GM19043 (cell line): ENCODE measurements around the gene KIF11.
"Not testable (repeated sequence)": the region's sequence is repeated elsewhere in the genome, so short reads cannot be mapped to it uniquely, and the experiment has no call there.

Experiments
- ATAC-seq: cut with Tn5 transposase; IDR thresholded peaks from one replicate; pipeline ENCODE4 v1.9.1; 2021; ENCODE audit warnings: low read depth; ENCODE audit not compliant: unreplicated experiment

KIF11 gene

DNA sequence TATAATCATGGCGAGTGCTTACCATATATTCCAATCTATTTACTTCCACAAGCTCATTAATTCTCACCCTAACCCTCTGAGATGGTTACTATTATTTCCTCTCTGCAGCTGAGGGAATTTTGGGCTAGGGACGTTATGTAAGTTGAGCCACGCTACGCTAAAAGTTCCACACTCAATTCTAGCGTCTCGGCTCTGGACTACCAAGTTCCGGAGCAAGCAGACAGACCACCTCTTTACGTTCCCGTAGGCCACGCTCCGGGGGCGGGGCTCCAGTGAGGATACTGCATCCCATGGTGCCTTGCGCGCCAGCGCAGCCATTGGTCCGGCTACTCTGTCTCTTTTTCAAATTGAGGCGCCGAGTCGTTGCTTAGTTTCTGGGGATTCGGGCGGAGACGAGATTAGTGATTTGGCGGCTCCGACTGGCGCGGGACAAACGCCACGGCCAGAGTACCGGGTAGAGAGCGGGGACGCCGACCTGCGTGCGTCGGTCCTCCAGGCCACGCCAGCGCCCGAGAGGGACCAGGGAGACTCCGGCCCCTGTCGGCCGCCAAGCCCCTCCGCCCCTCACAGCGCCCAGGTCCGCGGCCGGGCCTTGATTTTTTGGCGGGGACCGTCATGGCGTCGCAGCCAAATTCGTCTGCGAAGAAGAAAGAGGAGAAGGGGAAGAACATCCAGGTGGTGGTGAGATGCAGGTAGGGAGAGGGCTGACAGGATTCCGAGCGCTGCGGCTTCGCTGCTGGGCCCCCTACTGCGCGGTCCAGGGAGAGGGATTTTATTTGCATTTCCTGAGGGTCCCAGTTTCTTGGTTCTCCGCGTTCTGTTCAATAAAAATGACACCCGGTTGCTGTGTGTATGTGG, at the start of gene KIF11:
Gene KIF11 (plus strand): TSS at position 370 of the 858 bp plus-strand sequence. CDS start 246 bp downstream, at position 616.
- ATAC-seq, result peak; percentile 61

DNA sequence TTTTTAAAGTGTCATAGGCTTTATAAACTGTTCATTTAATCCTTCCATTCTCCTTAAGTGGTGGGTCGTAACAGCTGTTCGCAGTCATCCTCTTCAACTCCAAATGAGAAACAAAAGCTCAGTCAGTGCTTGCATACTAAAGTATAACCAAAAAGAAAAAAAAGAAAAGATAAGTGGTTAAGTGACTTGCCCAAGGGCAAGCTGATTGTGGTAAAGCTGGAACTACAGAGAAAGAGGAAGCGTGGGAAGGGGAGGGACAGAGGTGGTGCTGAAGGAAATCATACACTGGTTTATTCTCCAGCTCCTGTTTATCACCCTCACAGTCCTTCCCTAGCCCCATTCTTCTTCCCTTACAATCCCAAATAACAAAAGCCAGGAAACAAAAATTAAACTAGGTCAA, 48.6 kb upstream of the KIF11 start:
- no peak for ATAC-seq

DNA sequence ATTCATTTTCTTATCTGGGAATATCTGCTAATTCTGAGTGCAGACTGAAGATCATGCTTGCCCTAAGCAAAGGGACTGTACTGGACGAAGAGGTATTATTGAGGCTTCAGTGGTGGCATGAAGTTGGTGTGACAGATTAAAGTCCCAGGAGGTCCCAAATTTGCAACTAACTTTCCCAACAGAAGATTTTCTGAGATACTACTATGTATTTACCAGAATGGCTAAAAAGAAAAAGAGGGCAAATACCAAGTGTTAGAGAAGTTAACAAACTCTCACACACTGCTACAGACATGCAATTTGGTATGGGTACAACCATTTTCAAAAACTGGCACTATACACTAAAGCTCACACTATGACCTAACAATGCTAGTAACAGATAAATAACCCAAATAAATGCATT, 47.4 kb upstream of the KIF11 start:
- no peak for ATAC-seq

DNA sequence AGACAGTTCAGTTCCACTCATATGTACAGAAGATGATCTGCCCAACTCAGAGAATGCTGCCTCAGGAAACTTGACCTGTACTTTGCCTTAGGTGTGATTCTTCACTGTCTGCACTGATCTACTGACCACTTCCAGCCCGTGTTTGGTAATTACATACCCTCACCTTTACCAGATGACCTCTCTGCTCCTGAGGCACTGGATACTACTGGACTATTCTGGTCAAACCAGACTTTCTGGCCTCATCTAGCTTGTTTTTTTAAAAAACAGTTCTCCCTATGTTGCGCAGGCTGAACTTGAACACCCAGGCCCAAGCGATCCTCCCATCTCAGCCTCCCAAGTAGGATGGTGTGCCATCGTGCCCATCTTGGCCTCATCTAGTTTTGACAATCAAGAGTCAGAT, 45.3 kb upstream of the KIF11 start:
- ATAC-seq, result no peak

DNA sequence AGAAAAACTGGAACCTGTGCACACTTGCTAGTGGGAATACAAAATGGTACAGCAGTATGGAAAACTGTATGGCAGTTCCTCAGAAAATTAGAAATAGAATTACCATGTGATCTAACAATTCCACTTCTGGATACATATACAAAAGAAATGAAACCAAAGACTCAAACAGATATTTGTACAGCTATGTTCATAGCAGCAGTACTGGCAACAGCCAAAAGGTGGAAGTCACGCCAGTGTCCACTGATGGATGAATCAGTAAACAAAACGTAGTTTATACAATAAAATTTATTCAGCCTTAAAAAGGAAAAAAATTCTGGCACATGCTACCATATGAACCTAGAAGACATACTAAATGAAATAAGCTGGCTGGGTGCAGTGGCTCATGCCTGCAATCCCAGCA, 42.0 kb upstream of the KIF11 start:
- ATAC-seq, result no peak

DNA sequence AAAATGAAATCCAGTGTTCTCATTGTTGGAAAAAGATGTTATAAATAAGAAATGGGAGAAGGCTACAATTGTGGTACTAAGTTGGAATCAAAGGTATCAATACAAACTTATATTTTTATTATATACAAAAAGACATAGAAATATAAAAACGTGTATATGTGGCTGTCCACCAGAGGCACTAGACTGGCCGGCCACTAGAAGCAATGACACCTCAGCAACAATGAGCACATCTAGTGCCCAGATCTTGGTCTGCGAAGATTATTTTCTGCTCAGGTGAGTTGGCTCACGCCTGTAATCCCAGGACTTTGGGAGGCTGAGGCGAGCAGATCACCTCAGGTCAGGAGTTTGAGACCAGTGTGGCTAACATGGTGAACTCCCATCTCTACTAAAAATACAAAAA, 40.6 kb upstream of the KIF11 start:
- ATAC-seq, result no peak

DNA sequence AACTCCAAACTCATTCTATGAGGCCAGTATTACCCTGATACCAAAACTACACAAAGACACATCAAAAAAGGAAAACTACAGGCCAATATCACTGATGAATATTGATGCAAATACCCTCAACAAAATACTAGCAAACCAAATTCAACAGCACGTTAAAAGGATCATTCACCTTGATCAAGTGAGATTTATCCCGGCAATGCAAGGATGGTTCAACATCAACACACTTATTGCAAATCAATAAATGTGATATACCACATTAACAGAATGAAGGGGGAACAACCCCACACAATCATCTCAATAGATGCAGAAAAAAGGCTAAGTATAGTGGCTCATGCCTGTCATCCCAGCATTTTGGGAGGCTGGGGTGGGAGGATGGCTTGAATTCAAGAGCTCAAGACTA, 39.0 kb upstream of the KIF11 start:
- no peak for ATAC-seq

DNA sequence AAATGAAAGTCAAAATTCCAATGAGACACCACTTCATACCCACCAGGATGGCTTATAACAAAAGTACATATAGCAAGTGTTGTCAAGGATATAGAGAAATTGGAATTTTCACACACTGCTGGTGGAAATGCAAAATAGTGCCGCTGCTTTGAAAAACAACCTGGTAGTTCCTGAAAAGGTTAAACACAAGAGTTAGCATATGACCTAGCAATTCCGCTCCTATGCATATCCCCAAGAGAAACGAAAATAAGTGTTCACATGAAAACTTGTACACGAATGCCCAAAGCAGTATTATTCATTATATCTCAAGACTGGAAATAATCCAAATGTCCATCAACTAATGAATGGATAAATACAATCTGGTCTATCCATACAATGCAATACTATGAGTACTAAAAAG, 33.9 kb upstream of the KIF11 start:
- ATAC-seq, result no peak

DNA sequence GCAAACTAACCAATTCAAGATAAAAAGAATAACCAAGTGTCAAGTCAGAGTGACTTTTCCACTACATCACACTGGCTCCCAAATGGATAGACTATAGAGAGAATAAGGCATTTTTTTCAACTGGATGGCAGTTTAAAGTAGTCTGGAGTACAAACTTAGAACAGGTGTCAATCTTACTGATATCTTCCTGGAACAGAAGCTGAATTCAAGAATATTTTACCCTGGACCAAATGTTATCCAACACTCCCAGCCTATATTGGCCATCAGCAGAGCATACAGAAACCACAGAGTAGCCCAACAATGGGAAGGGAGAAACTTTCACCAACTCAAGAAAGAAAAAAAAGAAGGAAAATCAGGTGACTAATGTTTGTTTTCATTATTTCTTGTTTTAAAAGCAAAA, 30.5 kb upstream of the KIF11 start:
- ATAC-seq, result no peak

DNA sequence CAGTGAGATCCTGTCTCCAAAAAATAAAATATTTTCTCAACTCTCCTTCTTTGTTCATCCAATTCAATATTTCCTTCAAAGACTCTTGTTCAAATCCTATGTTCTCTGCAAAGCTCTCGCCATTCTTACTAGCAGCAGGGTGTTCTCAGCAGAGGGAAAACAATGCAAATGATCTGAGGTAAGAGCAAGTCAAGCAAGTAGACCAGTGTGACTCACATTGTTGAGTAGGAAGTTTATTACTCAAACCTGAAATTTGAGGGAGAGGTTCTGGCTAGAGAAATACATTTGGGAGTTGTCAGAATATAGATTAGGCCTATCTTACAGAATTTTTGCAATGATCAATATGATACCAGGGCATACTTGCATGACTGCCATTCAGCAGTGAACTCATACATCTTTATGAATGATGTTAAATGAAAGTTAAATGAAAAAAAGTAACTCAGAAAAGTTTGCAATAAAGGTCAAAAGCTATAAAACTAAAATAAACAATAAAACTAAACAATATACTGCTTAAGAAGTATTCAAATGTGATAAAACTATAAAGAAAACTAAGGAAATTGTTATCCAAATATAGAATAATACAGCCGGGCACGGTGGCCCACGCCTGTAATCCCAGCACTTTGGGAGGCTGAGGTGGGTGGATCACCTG, 24.9 kb upstream of the KIF11 start:
- peak; percentile 80 for ATAC-seq

DNA sequence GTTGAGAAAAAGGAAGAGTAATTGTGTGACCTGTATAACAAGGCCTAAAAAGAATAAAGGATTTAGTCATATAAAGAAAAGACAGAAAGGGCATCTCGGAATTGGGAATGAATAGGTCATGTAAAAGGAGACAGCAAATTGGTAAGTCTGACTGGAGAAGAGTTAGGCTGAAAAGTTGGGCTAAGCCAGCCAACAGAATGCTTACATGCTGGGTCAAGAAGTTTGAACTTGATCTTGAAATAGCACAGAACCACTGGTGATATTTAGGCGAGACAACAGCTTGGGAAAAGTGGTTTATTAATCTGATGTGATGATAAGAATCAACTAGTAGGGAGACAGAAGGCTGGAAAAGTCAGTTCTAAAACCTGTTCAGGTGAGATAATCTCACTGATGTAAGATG, 23.9 kb upstream of the KIF11 start:
- no peak for ATAC-seq

DNA sequence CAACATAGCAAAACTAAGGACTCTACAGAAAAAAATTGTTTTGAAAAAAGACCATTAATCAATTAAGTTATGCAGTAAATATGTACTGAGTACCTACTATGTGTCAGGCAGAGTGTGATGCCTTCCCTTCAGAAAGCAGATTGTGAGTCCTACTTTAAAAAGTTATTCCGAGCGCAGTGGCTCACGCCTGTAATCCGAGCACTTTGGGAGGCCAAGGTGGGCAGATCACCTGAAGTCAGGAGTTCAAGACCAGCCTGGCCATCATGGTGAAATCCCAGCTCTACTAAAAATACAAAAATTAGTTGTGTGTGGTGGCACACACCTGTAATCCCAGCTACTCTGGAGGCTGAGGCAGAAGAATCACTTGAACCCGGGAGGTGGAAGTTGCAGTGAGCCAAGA, 23.3 kb upstream of the KIF11 start:
- not testable (repeated sequence) for ATAC-seq

DNA sequence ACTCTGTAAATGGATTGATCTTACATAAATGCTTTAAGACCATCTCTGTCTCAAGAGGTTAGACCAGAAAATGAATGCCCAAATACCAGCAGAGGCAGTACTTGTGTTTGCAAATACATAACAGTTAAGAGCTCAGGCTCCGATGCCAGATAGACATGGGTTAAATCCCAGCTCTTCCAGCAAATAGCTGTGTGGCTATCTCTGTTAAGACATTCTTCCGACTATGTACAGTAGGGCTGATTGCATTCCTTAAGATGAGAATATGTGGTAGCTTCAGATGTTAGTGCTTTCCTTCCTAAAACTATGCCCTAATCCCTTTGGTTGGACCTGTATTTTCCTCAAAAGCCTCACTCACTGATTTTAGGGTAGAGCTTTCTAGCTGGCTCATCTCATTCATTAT, 21.3 kb upstream of the KIF11 start:
- ATAC-seq, result no peak

DNA sequence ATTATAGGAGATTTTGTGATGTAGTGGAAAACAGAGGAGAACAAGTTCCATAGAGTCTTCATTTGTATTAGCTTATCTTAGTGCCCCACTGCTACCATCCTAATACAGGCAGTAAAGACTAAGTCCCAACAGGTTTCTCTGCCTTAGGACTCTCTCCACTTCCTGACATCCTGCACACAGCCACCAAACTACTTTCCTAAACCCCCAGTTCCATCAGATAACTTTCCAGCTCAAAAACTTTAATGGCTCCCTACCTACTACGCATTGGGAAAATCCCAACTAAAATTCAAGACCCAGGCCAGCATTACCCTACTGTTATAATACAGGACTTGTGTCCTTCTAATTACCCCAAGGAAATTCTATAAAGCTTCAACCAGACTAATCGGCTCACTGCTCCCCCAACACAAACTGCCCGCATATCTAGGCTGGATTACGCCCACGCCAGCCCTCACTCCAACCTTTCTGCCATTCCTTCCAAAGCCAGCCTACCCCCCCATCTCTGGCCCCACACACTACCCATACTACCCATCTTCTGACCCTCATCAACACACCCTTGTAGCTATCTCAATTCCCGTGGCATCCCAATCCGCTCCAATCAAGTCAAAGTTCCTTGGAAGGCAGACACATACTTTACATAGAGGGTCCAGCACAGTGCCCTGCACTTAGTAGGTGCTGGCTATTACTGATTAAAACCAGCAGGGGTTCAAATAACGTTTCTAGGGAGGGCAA, 20.4 kb upstream of the KIF11 start:
- no peak for ATAC-seq

DNA sequence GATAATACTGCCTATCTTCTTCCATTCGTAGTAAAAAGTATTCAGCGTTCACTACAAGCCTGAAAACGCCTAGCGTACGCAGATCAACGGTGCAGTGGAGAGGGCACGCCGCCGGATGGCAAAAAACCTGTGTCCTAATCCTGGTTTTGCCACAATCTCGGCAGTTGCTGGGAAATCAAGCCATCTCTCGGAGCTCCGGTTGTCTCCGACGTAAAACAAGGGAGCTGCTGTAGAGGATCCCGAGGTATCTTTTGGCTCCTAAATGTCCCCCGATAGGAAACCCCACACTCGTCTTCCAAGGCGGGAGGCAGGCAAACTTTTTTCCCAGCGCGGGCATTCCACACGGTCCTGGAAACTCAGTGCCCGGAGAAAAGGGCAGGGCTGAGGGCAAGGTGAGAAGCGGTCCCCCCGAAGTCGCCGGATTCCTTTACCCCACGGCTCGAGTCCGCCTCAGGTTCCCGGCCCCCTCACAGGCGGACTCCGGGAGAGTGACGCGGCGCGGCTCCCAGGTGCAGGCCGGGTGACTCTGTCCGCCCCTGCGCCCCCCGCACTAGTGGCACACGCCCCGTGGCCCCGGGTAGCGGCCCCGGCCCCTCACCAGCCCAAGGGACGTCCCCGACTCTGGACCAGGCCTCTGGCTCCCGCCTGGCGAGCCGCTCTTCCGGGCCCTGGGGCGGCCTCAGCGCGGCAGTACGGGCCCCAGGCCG, 19.7 kb upstream of the KIF11 start:
- peak; percentile 14 for ATAC-seq

DNA sequence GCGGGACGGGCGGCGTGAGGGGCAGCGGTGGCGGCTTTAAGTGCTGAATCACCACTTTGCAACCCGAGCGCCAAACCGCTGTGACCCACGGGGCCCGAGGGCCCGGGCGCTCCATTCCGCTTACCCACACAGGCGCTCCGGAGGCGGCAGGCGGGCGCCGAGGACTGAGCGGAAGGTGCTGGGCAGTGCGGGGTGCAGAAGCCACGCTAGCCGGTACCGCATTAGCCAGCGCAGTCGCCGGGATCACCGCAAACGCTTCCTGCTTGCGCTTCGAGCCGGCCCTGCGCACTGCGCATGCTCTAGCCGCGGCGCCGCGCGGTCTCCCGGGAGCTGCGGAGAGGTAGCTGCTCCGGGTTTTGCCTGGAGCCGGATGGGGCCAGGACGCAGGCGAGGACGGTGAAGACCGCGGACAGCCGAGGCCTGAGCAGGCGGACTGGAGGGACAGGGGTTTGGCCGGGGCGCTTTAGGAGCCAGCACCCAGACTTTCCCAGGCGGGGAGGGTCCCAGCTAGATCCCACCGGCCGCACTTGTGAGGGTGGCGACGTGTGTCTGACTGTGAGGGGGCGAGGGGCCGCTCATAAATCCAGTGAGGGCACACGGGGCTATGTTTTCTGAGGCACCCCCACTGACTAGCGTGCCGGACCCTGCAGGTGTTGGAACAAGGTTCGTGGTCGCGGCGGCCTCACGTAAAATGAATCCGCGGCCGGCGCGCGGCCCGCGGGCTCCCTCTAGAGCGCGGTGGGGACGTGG, 19.0 kb upstream of the KIF11 start, which contains the start of gene IDE:
Gene IDE (minus strand): TSS at position 296 of the 750 bp plus-strand sequence. CDS start 74 bp downstream, at position 222.
- peak; percentile 57 for ATAC-seq

DNA sequence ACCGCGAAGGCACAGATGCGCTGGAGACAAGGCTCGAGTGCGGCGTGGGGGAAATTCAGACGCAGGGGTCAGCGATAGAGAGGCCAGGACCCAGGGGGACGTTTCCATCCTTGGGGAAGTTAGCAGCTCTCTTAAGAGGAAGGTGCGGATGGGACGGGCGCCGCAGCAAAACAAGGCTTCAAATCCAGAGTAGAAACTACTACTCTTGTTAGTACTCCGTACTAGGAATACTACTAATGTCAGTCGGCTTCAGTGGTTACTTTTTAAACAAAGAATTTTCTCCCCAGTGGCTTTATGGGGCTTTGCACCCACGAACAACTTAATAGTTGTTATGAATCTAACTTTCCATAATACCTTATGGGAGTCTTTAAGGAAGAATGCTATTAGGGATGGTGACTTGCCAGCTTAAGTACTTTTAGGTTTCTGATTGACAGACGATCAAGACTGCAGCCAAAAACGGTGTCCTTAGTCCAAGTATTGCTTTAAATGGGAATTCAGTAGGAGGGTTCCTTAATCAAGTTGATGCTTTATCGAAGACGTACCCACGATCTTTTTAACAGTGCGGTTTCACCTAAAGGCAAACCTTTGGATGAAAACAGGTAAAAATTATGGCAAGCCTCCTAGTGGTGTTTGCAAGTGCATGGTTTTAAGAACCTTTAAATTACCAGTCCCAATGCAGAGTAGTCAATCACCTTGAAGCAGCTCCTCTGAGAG, 18.2 kb upstream of the KIF11 start:
- ATAC-seq, result peak; percentile 15

DNA sequence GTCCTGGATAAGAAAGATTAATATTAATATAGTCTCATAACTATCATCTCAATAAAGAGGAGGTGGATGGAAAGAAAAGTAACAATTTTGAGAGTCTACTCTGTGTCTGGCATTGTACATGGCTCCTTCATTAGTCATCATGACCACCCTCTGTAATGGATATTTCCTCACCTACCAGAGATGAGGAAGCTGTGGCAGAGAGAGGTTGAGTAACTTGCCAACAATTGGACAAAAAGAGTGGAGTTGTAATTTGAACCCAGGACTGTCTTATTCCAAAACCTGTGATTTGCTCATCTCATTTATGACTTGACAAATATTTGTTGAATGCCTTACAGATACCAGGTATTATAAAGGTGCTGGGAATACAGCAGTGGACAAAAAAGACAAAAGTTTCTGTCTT, 17.0 kb upstream of the KIF11 start:
- ATAC-seq, result no peak

DNA sequence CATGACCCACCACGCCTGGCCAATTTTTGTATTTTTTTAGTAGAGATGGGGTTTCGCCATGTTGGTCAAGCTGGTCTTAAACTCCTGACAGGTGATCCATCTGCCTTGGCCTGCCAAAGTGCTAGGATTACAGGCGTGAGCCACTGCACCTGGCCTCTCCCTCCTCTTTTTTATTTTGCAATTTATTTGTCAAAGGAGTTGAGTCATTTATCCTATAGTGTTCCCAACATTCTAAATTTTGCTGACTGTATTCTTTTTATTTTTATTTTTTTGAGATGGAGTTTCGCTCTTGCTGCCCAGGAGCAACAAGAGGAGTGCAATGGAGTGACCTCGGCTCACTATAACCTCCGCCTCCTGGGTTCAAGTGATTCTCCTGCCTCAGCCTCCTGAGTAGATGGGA, 10.6 kb upstream of the KIF11 start:
- not testable (repeated sequence) for ATAC-seq
